ENCODE data around the gene DNAJC1.

DNA sequence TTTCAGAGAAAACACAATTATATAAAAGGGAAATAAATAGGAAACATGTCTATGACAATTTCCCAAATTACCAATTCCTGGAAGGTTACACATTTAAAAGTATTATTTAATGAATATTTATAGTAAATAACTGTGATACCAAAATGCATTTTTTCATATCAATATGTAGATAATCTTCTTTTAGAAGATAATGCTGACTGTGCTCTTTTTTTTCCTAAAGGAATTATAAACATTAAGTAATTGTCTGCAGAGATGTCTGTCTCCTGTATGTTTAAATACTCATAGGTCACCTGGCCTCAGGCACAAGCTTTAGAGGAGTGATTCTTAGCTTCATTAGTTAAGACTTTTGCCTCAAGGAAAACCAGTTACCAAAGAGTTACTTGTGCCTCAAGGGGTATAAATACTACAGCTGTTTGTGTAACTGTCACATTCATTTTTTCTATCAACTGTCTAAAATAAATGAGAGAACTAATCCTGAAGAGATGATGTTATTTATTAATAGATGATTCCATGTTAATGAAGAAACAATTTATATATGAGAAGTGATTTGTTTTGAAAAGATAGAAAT lies 77.1 kb downstream of the DNAJC1 start:
- TF ChIP-seq, protein P1, sequence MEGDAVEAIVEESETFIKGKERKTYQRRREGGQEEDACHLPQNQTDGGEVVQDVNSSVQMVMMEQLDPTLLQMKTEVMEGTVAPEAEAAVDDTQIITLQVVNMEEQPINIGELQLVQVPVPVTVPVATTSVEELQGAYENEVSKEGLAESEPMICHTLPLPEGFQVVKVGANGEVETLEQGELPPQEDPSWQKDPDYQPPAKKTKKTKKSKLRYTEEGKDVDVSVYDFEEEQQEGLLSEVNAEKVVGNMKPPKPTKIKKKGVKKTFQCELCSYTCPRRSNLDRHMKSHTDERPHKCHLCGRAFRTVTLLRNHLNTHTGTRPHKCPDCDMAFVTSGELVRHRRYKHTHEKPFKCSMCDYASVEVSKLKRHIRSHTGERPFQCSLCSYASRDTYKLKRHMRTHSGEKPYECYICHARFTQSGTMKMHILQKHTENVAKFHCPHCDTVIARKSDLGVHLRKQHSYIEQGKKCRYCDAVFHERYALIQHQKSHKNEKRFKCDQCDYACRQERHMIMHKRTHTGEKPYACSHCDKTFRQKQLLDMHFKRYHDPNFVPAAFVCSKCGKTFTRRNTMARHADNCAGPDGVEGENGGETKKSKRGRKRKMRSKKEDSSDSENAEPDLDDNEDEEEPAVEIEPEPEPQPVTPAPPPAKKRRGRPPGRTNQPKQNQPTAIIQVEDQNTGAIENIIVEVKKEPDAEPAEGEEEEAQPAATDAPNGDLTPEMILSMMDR (IDR thresholded peaks at IDR 0.05; ENCODE audit: low read depth, low read length, missing input control) = no peak
- TF ChIP-seq TAF1 (conservative IDR thresholded peaks at IDR 0.05) = no peak
- TF ChIP-seq ATF3 (IDR thresholded peaks at IDR 0.05) = no peak
- TF ChIP-seq MAX (IDR thresholded peaks at IDR 0.05) = no peak
- TF ChIP-seq EGR1 (IDR thresholded peaks at IDR 0.05; ENCODE audit: low read depth in 2 of 2) = no peak
- no peak for TF ChIP-seq YY1 (IDR thresholded peaks at IDR 0.05)
- TF ChIP-seq, protein P2, sequence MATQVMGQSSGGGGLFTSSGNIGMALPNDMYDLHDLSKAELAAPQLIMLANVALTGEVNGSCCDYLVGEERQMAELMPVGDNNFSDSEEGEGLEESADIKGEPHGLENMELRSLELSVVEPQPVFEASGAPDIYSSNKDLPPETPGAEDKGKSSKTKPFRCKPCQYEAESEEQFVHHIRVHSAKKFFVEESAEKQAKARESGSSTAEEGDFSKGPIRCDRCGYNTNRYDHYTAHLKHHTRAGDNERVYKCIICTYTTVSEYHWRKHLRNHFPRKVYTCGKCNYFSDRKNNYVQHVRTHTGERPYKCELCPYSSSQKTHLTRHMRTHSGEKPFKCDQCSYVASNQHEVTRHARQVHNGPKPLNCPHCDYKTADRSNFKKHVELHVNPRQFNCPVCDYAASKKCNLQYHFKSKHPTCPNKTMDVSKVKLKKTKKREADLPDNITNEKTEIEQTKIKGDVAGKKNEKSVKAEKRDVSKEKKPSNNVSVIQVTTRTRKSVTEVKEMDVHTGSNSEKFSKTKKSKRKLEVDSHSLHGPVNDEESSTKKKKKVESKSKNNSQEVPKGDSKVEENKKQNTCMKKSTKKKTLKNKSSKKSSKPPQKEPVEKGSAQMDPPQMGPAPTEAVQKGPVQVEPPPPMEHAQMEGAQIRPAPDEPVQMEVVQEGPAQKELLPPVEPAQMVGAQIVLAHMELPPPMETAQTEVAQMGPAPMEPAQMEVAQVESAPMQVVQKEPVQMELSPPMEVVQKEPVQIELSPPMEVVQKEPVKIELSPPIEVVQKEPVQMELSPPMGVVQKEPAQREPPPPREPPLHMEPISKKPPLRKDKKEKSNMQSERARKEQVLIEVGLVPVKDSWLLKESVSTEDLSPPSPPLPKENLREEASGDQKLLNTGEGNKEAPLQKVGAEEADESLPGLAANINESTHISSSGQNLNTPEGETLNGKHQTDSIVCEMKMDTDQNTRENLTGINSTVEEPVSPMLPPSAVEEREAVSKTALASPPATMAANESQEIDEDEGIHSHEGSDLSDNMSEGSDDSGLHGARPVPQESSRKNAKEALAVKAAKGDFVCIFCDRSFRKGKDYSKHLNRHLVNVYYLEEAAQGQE (IDR thresholded peaks at IDR 0.05) = no peak
- no peak for TF ChIP-seq GABPA (IDR thresholded peaks at IDR 0.05 in 1 of 2, conservative IDR thresholded peaks at IDR 0.05 in 1 of 2)
- no peak for TF ChIP-seq HNF4G (IDR thresholded peaks at IDR 0.05)
- no peak for TF ChIP-seq RAD21 (IDR thresholded peaks at IDR 0.05)
- TF ChIP-seq ZBTB33 (IDR thresholded peaks at IDR 0.05) = no peak
- TF ChIP-seq RXRA (IDR thresholded peaks at IDR 0.05) = no peak
- no peak for TF ChIP-seq FOXA1 (IDR thresholded peaks at IDR 0.05)

Measured in liver (tissue), 3 donors.